Sigmoid colon (tissue), 7 donors: ENCODE measurements around the gene SH3GL2. TPM values are rescaled to one million over a fixed set of nuclear protein-coding genes. Genes with fewer than 3 reads are reported as not detected.

Experiments used
- DNase-seq: peaks from one replicate; pipeline ENCODE4 v3.0.0-alpha.2; 2019
- H3K27ac ChIP-seq, 4 donors: fragments of 200-600 bp; sonication (generic); one replicate each; pipeline ENCODE4 v1.5.1; 2016 to 2019; ENCODE audit warnings: mild to moderate bottlenecking in 1 of 4
- H3K27me3 ChIP-seq, 3 donors: fragments of 200-600 bp; sonication (generic); one replicate each; pipeline ENCODE4 v1.5.1; 2019; ENCODE audit warnings: mild to moderate bottlenecking in 1 of 3
- H3K36me3 ChIP-seq, 4 donors: fragments of 200-600 bp; sonication (generic); one replicate each; pipeline ENCODE4 v1.5.1; 2016 to 2019
- H3K4me1 ChIP-seq, 4 donors: fragments of 200-600 bp; sonication (generic); one replicate each; pipeline ENCODE4 v1.5.1; 2017 to 2019
- H3K4me3 ChIP-seq, 4 donors: fragments of 200-600 bp; sonication (generic); one replicate each; pipeline ENCODE4 v1.5.1; 2017 to 2019; ENCODE audit warnings: mild to moderate bottlenecking in 2 of 4, moderate library complexity in 1 of 4
- H3K9me3 ChIP-seq, 4 donors: fragments of 200-600 bp in 3 of 4; sonication (generic) in 3 of 4; one replicate each; pipeline versions ENCODE4 v1.5.1 to v1.6.1; 2013 to 2019
- EP300 ChIP-seq, 4 donors: sonication (generic); formaldehyde crosslinking; IDR thresholded peaks; one replicate each; pipeline ENCODE4 v1.6.1; 2017; ENCODE audit warnings: antibody characterized with exemption in 4 of 4
- POLR2A ChIP-seq, 2 donors: fragments of 450-650 bp; IDR thresholded peaks; one replicate each; pipeline ENCODE4 v1.6.1; 2016; ENCODE audit warnings: antibody characterized with exemption in 2 of 2, mild to moderate bottlenecking in 2 of 2, moderate library complexity in 2 of 2
- POLR2AphosphoS5 ChIP-seq, 4 donors: sonication (generic); formaldehyde crosslinking; IDR thresholded peaks; one replicate each; pipeline ENCODE4 v1.6.1; 2017; ENCODE audit warnings: antibody characterized with exemption in 4 of 4
- WGBS, 2 donors: extraction: QIAGEN DNeasy Blood & Tissue Kit; methylation state at CpG; one replicate each; pipeline ENCODE4 v1.1.7; 2013; 5-methylcytosine and 5-hydroxymethylcytosine counted together
- intact Hi-C: fragments of 100-400 bp; cut with DNase I; formaldehyde crosslinking; loops from one replicate; pipeline ENCODE4 v1.15.1; 2023
- polyA plus RNA-seq, 3 donors: library from polyadenylated mRNA; stranded (reverse); fragments of 200-250 nt; gene quantifications; one replicate each; pipeline ENCODE4 v1.2.3, GENCODE V29; 2013
- total RNA-seq, 4 donors: library from RNA; depleted of rRNA; stranded (reverse); fragments of >200 nt; gene quantifications; one replicate each; pipeline ENCODE4 v1.1.0, GENCODE V29; 2016
- TF ChIP-seq, protein P1 (sequence below), 4 experiments: fragments of 450-650 bp in 3 of 4; fragments of 200-600 bp in 1 of 4; IDR thresholded peaks; one replicate each; pipeline ENCODE4 v1.5.1; 2016 to 2019; ENCODE audit warnings: antibody characterized with exemption in 4 of 4, mild to moderate bottlenecking in 3 of 4, moderate library complexity in 2 of 4
- donor health status: healthy with polysubstance abuse.
- donor health status: Bipolar disorder and iron deficiency.
- donor health status: healthy.

Gene SH3GL2
- total and polyA plus RNA-seq, 7 donors, result 0.23 to 0.82 (median 0.68) TPM

DNA sequence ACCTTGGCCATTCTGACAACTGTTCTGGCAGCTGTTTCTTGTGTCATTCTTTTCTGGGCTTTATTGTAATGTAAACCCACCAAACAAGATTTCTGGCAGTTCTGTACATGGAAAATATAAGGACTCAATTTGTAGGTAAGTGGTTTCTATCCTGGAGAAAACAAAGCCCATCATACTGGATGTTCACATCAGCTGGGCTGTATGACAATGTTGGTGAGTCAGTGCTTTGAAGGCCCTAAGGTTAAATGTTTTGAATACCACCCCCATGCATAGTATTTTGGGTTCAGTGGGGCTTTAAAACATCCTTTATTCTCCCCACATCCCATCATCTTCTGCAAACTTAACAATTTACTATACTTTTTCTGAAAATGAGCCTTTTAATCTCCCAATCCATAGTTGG is 52.5 kb downstream of the SH3GL2 start:
- Histone ChIP-seq H3K9me3 (no peaks in the 10 kb centered on the region), H3K4me1 (no peaks in the 10 kb centered on the region), H3K27me3 (no peaks in the 10 kb centered on the region), H3K36me3 (no peaks in the 10 kb centered on the region), H3K4me3 (no peak overlapping the region), H3K27ac (no peak overlapping the region)
- DNase-seq, result no peak
- intact Hi-C loops, result no loop called here
- TF ChIP-seq POLR2A (IDR thresholded peaks at IDR 0.05) (no peak), EP300 (IDR thresholded peaks at IDR 0.05) (no peak), POLR2AphosphoS5 (IDR thresholded peaks at IDR 0.05) (no peak)
- TF ChIP-seq, protein P1, sequence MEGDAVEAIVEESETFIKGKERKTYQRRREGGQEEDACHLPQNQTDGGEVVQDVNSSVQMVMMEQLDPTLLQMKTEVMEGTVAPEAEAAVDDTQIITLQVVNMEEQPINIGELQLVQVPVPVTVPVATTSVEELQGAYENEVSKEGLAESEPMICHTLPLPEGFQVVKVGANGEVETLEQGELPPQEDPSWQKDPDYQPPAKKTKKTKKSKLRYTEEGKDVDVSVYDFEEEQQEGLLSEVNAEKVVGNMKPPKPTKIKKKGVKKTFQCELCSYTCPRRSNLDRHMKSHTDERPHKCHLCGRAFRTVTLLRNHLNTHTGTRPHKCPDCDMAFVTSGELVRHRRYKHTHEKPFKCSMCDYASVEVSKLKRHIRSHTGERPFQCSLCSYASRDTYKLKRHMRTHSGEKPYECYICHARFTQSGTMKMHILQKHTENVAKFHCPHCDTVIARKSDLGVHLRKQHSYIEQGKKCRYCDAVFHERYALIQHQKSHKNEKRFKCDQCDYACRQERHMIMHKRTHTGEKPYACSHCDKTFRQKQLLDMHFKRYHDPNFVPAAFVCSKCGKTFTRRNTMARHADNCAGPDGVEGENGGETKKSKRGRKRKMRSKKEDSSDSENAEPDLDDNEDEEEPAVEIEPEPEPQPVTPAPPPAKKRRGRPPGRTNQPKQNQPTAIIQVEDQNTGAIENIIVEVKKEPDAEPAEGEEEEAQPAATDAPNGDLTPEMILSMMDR (IDR thresholded peaks at IDR 0.05), result no peak

DNA sequence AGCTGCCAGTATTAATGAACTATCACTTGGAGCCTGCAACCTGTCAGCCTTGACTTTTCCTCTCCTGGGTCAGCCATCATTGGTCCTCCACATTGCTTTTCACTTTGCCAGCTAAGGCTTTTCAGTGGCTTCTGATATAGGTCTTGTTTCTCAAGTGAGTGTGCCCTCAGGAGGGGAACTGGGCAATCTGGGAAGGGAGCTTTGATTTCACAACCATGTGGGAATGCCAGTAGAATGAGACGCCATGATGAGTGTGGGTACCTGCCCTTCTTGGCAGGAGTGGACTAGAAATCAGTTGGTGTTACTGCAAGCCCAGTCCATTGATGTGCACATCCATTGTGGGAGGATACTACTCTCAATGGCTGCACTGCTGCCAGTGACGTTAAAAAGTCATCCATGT is 54.1 kb downstream of the SH3GL2 start:
- DNase-seq, result no peak
- H3K4me1 ChIP-seq, result no peaks in the 10 kb centered on the region
- no peaks in the 10 kb centered on the region for H3K36me3 ChIP-seq
- no peak overlapping the region for H3K4me3 ChIP-seq
- 67 to 91% methylated on average over 2 of the region's 2 CpGs for WGBS, 2 donors
- no peaks in the 10 kb centered on the region for H3K9me3 ChIP-seq
- no peak overlapping the region for H3K27ac ChIP-seq
- intact Hi-C loops, result no loop called here
- H3K27me3 ChIP-seq, result no peaks in the 10 kb centered on the region
- TF ChIP-seq POLR2A (IDR thresholded peaks at IDR 0.05) (no peak), POLR2AphosphoS5 (IDR thresholded peaks at IDR 0.05) (no peak), EP300 (IDR thresholded peaks at IDR 0.05) (no peak)

DNA sequence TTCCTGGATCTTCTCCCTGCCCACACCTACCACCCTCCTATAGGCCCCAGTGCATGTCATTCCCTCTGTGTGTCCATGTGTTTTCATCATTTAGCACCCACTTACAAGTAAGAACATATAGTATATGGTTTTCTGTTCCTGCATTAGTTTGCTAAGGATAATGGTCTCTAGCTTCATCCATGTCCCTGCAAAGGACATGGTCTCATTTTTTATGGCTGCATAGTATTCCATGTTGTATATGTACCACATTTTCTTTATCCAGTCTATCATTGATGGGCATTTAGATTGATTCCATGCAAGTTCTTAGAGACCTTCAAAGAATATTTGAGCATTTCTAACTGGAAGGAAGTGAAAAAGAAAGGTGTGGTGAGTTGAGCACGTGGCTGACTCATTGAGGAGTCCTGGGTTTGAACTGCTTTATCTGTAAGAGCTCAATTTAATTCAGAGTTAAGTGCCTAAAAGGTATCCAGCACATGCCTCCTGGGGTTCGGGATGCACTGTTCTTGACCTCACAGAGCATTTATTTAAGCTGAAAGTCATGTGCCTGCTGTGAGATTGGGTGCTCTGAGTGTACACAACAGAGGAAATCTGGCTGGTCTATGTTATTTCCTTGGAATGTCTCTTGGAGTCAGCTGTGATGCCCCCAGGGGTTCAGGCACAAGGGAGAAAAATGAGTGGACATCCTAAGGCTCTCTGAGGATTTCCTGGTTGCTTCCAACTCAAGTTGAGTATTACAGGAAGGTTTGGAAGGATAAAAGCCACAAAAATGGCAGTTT is 56.4 kb downstream of the SH3GL2 start:
- 70 to 79% methylated on average over 2 of the region's 2 CpGs for WGBS, 2 donors

DNA sequence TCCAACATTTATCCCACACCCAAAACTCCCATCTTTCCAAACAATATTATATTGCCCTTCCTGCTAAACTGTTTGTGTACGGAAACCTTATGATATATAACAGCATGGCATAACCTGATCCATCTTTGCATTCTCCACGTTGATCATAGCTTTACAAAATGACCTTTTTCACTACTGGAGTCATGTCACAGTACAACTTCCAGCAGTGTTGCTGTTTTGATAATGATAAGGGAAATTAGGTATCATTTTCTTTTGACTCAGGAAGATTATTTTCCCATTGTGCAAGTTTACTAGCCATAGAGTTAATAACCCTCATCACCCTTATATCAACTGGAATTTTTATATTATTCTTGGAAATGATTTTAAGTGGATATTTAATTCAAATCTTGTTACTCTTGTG is 57.5 kb downstream of the SH3GL2 start:
- no peaks in the 10 kb centered on the region for H3K4me1 ChIP-seq
- no peak overlapping the region for H3K27ac ChIP-seq
- WGBS, 2 donors, result 23 to 62% methylated on average over 2 of the region's 2 CpGs
- H3K9me3 ChIP-seq, result no peaks in the 10 kb centered on the region
- DNase-seq, result no peak
- no peaks in the 10 kb centered on the region for H3K36me3 ChIP-seq
- intact Hi-C loops, result no loop called here
- H3K27me3 ChIP-seq, result no peaks in the 10 kb centered on the region
- H3K4me3 ChIP-seq, result no peak overlapping the region
- TF ChIP-seq, protein P1 (IDR thresholded peaks at IDR 0.05), result no peak
- no peak for TF ChIP-seq POLR2A (IDR thresholded peaks at IDR 0.05)
- TF ChIP-seq EP300 (IDR thresholded peaks at IDR 0.05), result no peak
- no peak for TF ChIP-seq POLR2AphosphoS5 (IDR thresholded peaks at IDR 0.05)

More for the DNA sequence above, 56.4 kb downstream of the SH3GL2 start:
- intact Hi-C loops, result no loop called here
- no peak for DNase-seq
- no peaks in the 10 kb centered on the region for H3K36me3 ChIP-seq
- no peak overlapping the region for H3K4me3 ChIP-seq
- no peak overlapping the region for H3K27ac ChIP-seq
- H3K4me1 ChIP-seq, result no peaks in the 10 kb centered on the region
- no peaks in the 10 kb centered on the region for H3K27me3 ChIP-seq
- TF ChIP-seq EP300 (IDR thresholded peaks at IDR 0.05), result no peak
- no peak for TF ChIP-seq POLR2AphosphoS5 (IDR thresholded peaks at IDR 0.05)
- TF ChIP-seq, protein P1 (IDR thresholded peaks at IDR 0.05), result no peak
- no peak for TF ChIP-seq POLR2A (IDR thresholded peaks at IDR 0.05)
- H3K9me3 ChIP-seq, result no peaks in the 10 kb centered on the region

DNA sequence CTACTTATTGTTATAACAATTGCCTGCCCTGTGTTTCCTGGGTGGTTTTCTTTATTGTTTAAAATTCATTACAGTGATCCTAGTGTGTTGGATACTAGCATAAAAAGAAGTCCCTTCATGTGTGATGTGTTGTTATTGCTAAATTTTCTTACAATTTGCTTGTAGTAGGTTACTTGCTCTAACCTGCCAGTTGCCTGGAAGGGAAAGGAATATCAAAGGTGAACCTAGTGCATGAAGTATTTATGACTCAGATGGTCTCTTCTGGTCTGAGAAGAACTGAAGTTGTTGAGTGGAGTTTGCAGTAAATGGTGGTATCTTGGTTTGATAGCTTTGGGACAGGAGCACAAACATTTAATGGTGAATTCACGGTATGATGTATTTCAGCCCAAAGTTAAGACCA is 58.0 kb downstream of the SH3GL2 start:
- no peaks in the 10 kb centered on the region for H3K27me3 ChIP-seq

More for the DNA sequence above, 58.0 kb downstream of the SH3GL2 start:
- no peak for DNase-seq
- Histone ChIP-seq H3K27ac (no peak overlapping the region), H3K36me3 (no peaks in the 10 kb centered on the region), H3K9me3 (no peaks in the 10 kb centered on the region), H3K4me1 (no peaks in the 10 kb centered on the region), H3K4me3 (no peak overlapping the region)
- TF ChIP-seq POLR2A (IDR thresholded peaks at IDR 0.05) (no peak), POLR2AphosphoS5 (IDR thresholded peaks at IDR 0.05) (no peak), EP300 (IDR thresholded peaks at IDR 0.05) (no peak)
- TF ChIP-seq, protein P1 (IDR thresholded peaks at IDR 0.05), result no peak
- intact Hi-C loops, result no loop called here
- 93 to 98% methylated on average over 1 of the region's 1 CpG for WGBS, 2 donors
